Measurements from ENCODE around the gene ERC2.

DNA sequence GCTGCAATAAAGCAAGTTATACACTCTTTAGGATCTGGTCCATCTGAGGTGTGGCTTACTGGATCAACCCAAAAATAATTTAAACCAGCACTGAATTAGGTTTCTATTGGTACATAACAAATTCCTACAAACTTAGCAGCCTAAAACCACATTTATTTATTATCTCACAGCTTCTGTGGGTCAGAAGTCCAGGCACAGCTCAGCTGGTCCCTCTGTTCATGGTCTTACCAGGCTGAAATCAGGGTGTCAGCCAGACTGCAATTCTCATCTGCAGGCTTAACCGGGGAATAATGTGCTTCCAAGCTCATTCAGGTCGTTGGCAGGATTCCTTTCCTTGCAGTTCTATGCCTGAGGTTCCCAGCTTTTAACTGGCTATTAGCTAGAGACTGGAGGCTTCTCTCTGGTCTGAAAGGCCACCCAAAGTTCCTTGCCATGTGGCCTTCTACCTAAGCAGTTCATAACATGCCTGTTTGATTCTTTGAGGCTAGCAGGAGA is 503.7 kb downstream of the ERC2 start:
- TF ChIP-seq, protein P1, sequence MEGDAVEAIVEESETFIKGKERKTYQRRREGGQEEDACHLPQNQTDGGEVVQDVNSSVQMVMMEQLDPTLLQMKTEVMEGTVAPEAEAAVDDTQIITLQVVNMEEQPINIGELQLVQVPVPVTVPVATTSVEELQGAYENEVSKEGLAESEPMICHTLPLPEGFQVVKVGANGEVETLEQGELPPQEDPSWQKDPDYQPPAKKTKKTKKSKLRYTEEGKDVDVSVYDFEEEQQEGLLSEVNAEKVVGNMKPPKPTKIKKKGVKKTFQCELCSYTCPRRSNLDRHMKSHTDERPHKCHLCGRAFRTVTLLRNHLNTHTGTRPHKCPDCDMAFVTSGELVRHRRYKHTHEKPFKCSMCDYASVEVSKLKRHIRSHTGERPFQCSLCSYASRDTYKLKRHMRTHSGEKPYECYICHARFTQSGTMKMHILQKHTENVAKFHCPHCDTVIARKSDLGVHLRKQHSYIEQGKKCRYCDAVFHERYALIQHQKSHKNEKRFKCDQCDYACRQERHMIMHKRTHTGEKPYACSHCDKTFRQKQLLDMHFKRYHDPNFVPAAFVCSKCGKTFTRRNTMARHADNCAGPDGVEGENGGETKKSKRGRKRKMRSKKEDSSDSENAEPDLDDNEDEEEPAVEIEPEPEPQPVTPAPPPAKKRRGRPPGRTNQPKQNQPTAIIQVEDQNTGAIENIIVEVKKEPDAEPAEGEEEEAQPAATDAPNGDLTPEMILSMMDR (IDR thresholded peaks at IDR 0.05): no peak
- TF ChIP-seq POLR2A (IDR thresholded peaks at IDR 0.05): no peak
- no peak for TF ChIP-seq POLR2AphosphoS5 (IDR thresholded peaks at IDR 0.05)

Data from breast epithelium (tissue), 3 donors.